ENCODE results near the gene LHX6. TPM values are rescaled to one million over a fixed set of nuclear protein-coding genes. Genes with fewer than 3 reads are reported as not detected.
A peak's percentile ranks its signal among the peaks of the same experiment; 100 is the strongest.

The LHX6 gene
- not detected for polyA plus RNA-seq (ENCODE audit: low read depth in 6 of 6)

GRCh38 chr9:122228568-122229484 lies at the start of gene LHX6:
TSS of gene LHX6 (minus strand) at chr9:122228957. CDS start at chr9:122228740, 217 bp downstream.
- DNase-seq (no peak), ATAC-seq (ENCODE audit: low read depth in 2 of 2) (peak; percentile 35 to 43)
- H3K4me3 Mint-ChIP-seq: peak within 1 kb of the TSS; percentile 63 to 89 (median 79)
- H3K27ac Mint-ChIP-seq: peak within 1 kb of the TSS in 1 of 6 donors; percentile 74
- peaks cover 0 to 16% (median 3%) of the 10 kb centered on the region in 3 donors for H3K4me1 Mint-ChIP-seq
- H3K36me3 Mint-ChIP-seq: no peaks in the 10 kb centered on the region
- peaks cover 37 to 42% (median 42%) of the 10 kb centered on the region in 3 donors for H3K27me3 Mint-ChIP-seq
- peaks cover 0 to 2% (median 0%) of the 10 kb centered on the region in 7 donors for H3K9me3 Mint-ChIP-seq

DNA sequence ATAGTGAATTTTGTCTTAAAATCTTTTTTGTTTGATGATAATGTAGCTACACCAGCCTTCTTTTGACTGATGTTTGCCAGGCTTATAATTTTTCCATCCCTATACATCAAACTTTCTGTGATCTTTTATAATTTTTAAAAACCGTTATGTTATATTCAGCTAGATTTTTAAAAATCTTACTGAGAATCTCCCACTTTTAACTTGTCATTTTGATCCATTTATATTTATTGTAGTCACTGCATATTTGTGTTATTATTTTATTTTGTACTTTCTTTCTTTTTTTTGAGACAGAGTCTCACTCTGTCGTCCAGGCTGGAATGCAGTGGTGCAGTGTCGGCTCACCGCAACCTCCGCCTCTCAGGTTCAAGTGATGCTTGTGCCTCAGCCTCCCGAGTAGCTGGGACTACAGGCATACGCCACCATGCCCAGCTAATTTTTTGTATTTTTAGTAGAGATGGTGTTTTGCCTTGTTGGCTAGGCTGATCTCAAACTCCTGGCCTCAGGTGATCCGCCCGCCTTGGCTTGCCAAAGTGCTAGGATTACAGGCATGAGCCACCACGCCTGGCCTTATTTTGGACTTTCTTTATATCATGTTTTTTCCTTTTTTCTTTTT lies 48.6 kb upstream of the LHX6 start:
- no peaks in the 10 kb centered on the region for H3K27me3 Mint-ChIP-seq
- peaks cover 15 to 26% (median 21%) of the 10 kb centered on the region in 3 donors for H3K4me1 Mint-ChIP-seq
- H3K4me3 Mint-ChIP-seq: no peak overlapping the region
- H3K36me3 Mint-ChIP-seq: peaks cover 8 to 42% of the 10 kb centered on the region in 2 donors
- DNase-seq (no peak), ATAC-seq (ENCODE audit: low read depth in 2 of 2) (no peak)
- no peak overlapping the region for H3K27ac Mint-ChIP-seq
- peaks cover 0 to 19% (median 8%) of the 10 kb centered on the region in 7 donors for H3K9me3 Mint-ChIP-seq

- Mint-ChIP-seq H3K36me3 (peaks cover 0 to 39% of the 10 kb centered on the region in 2 donors), H3K27ac (no peak overlapping the region), H3K4me1 (peaks cover 17 to 28% (median 19%) of the 10 kb centered on the region in 3 donors), H3K9me3 (peaks cover 0 to 19% (median 8%) of the 10 kb centered on the region in 7 donors), H3K27me3 (no peaks in the 10 kb centered on the region), H3K4me3 (no peak overlapping the region)
- ATAC-seq (ENCODE audit: low read depth in 2 of 2): no peak
- no peak for DNase-seq
Measured at GRCh38 chr9:122276096-122276495, 47.3 kb upstream of the LHX6 start.

- Mint-ChIP-seq H3K9me3 (peaks cover 0 to 19% (median 8%) of the 10 kb centered on the region in 7 donors), H3K4me1 (peaks cover 11 to 28% (median 27%) of the 10 kb centered on the region in 3 donors), H3K36me3 (peaks cover 0 to 27% of the 10 kb centered on the region in 2 donors), H3K27ac (peak overlapping the region in 2 of 6 donors; percentile 25 to 45), H3K27me3 (no peaks in the 10 kb centered on the region), H3K4me3 (peak overlapping the region in 1 of 8 donors; percentile 66)
- no peak for ATAC-seq (ENCODE audit: low read depth in 2 of 2)
- no peak for DNase-seq
Measured at GRCh38 chr9:122274055-122274454, 45.3 kb upstream of the LHX6 start.

DNA sequence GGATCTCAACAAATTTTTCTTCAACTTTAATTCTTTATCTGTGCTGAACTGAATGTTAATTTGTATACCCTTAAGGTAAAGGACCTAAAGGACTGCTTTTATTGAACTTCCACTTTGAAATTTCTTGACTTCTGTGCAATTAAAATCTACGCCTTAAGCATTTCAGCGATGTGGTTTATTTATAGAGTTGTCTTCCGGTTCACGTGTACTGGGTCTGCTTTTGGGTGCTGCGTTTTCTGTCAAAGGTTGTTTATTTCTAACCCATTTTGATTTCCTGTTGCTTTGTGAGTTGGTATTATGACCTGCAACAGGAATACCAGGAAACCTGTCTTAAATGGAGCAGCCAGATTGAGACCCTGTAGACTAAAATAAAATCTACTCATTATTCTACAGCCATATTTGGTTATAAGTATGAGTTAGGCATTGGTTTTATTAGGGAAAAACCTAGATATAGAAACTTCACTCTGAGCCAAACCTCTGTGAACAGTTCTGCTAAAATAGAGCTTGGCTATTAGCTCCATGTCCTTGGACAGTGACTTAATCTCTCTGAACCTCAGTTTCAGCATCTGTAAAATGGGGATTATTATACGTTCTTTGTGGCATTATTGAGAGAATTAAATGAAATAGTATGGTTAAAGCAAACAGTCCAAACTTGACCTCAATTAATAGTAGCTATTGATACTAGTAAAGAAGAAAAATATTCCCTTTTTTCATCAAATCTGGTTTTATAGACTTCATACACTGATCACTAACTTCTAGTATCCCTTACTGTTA lies 39.5 kb upstream of the LHX6 start:
- Mint-ChIP-seq H3K4me1 (peaks cover 30 to 58% (median 55%) of the 10 kb centered on the region in 3 donors), H3K9me3 (no peaks in the 10 kb centered on the region), H3K36me3 (peaks cover 0 to 4% of the 10 kb centered on the region in 2 donors), H3K27ac (peak overlapping the region in 4 of 6 donors; percentile 4 to 59 (median 55)), H3K4me3 (peak overlapping the region in 4 of 8 donors; percentile 2 to 67 (median 12)), H3K27me3 (no peaks in the 10 kb centered on the region)
- DNase-seq (no peak), ATAC-seq (ENCODE audit: low read depth in 2 of 2) (no peak)

DNA sequence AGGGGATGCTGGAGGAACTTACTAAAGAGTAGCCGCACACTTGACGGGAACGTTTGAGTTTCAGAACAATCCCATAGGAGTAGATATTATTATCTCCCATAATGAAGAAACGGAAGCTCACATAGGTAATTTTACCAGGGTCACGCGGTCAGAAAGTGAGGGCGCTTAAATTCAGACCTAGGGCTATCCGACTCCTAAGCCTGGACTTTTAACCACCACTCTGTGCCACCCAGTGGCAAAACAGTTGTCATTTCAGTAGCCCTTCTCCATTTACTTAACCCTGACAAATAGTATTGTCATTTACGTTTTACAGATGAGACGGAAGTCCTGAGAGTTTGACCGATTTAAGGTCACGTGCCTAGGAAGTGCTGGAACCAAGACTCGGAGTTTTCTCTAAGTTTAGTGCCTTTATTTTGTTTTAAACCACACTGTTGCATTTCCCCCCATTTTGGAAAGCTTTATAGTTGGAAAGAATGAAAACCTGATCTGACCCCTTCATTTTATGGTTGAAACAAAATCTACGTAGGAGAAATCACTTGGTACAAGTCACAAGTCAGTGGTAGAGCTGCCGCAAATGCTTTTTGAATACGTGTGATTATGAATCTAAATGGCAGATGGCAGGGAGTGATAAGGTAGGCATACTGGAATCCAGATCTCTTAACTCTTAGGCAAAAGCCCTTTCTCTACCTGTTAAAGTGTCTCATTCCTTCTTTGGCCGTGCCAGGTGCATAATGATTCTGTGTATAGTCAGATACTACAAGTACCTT lies 36.6 kb upstream of the LHX6 start:
- Mint-ChIP-seq H3K4me1 (peaks cover 40 to 61% (median 50%) of the 10 kb centered on the region in 3 donors), H3K36me3 (no peaks in the 10 kb centered on the region), H3K4me3 (peak overlapping the region; percentile 93 to 100 (median 100)), H3K9me3 (no peaks in the 10 kb centered on the region), H3K27ac (peak overlapping the region; percentile 99 to 100 (median 100)), H3K27me3 (no peaks in the 10 kb centered on the region)
- peak; percentile 52 to 58 for ATAC-seq (ENCODE audit: low read depth in 2 of 2)
- DNase-seq: peak; percentile 64

DNA sequence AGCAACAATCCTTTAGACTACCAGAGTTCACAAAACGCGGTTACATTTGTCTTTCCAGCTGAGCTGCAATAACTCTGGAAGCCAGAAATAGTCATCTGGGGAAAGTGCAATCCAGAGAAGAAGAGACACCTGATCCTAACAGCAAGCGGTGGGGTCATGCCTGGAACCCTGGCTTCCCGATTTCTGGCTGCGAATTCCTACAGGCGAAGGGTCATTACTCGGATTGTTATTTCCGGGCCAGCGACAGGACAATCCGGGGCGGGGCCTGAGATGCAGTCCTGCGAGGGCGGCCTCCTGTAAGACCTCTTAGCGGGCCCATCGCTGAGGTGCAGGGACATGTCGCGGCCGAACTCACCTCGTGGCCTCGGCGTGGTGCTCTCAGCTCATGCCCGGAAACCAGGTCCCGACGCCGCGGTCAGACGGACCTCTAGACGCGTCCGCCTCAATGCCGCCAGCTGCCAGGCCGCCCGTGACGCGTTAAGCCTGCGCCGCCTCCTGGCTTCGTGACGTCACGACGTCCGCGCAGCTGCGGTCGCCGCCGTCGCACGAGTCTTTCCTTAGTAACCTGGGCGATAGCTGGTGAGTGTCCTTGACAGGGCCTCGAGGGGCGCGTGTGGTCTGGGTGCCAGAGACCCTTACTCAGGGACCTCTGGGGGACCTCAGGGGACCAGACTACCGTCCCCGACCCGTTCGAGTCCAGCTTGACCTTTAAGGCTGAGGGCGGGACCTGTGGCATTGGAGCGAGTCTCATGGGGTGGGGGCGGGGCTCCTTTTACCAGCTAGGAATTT lies 35.8 kb upstream of the LHX6 start, which contains the start of the genes MRRF and RBM18:
TSS of gene MRRF (plus strand) at position 523 of the 789 bp plus-strand sequence. CDS start 6,010 bp downstream, outside the sequence.
TSS of gene RBM18 (minus strand) at position 481 of the 789 bp plus-strand sequence. CDS start 3,348 bp downstream, outside the sequence.
- Mint-ChIP-seq H3K4me3 (peak within 1 kb of the TSS; percentile 93 to 100 (median 100)), H3K27ac (peak within 1 kb of the TSS; percentile 99 to 100 (median 100)), H3K4me1 (peaks cover 40 to 61% (median 49%) of the 10 kb centered on the region in 3 donors), H3K9me3 (no peaks in the 10 kb centered on the region), H3K36me3 (peaks cover 0 to under 1% of the 10 kb centered on the region in 2 donors), H3K27me3 (no peaks in the 10 kb centered on the region)
- ATAC-seq (ENCODE audit: low read depth in 2 of 2): peak; percentile 87 to 88
- DNase-seq: peak; percentile 94

GRCh38 chr9:122263699-122264349 lies 35.1 kb upstream of the LHX6 start:
- H3K4me3 Mint-ChIP-seq: peak overlapping the region; percentile 93 to 100 (median 100)
- H3K27ac Mint-ChIP-seq: peak overlapping the region; percentile 99 to 100 (median 100)
- H3K4me1 Mint-ChIP-seq: peaks cover 40 to 61% (median 49%) of the 10 kb centered on the region in 3 donors
- no peaks in the 10 kb centered on the region for H3K9me3 Mint-ChIP-seq
- no peaks in the 10 kb centered on the region for H3K27me3 Mint-ChIP-seq
- H3K36me3 Mint-ChIP-seq: peaks cover 0 to 8% of the 10 kb centered on the region in 2 donors
- ATAC-seq (ENCODE audit: low read depth in 2 of 2) (no peak), DNase-seq (peak; percentile 8)

DNA sequence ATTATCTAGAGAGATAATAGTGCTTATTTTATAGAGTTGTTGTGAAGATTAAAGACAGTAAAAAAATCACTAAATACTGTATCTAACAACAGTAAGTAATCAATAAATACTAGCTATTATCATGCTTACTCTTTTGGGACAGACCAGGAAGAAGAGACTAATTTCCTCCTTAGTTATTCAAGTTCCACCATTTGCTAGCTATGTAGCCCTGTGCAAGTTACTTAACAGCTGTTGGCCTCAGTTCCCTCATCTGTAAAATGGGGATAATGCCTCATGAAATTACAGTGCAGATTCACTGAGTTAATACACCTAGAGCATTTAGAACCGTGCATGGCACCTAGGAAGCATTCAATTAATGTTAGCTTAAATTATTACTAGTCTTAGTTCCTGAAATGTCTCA lies 33.3 kb upstream of the LHX6 start:
- no peak for DNase-seq
- H3K4me3 Mint-ChIP-seq: peak overlapping the region in 1 of 8 donors; percentile 96
- ATAC-seq (ENCODE audit: low read depth in 2 of 2): no peak
- no peaks in the 10 kb centered on the region for H3K27me3 Mint-ChIP-seq
- peak overlapping the region in 3 of 6 donors; percentile 30 to 100 (median 99) for H3K27ac Mint-ChIP-seq
- H3K4me1 Mint-ChIP-seq: peaks cover 40 to 51% (median 44%) of the 10 kb centered on the region in 3 donors
- peaks cover 0 to 13% of the 10 kb centered on the region in 2 donors for H3K36me3 Mint-ChIP-seq
- no peaks in the 10 kb centered on the region for H3K9me3 Mint-ChIP-seq

DNA sequence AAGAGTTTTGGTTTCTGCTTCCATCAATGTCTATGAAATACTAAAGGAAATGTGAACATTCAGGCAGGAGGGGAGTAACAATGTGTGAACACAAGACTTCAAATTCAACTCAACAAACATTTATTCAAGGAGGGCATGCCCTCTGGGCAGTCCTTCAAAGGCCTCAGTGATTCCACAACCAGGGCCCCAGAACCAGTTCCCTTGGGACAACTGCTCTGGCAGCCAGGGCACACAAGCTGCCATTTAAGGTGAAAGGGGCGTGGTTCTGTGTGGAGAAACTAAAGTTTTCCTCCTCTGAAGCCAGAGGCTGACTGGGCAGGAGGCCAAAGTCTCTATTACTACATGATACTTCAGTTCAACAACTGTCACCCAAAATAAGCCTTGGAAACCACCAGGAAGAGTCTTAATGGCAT lies 32.7 kb upstream of the LHX6 start:
- H3K27me3 Mint-ChIP-seq: no peaks in the 10 kb centered on the region
- no peak for DNase-seq
- peak overlapping the region in 1 of 8 donors; percentile 96 for H3K4me3 Mint-ChIP-seq
- peaks cover 40 to 48% (median 44%) of the 10 kb centered on the region in 3 donors for H3K4me1 Mint-ChIP-seq
- no peak for ATAC-seq (ENCODE audit: low read depth in 2 of 2)
- H3K9me3 Mint-ChIP-seq: no peaks in the 10 kb centered on the region
- peaks cover 0 to 13% of the 10 kb centered on the region in 2 donors for H3K36me3 Mint-ChIP-seq
- H3K27ac Mint-ChIP-seq: peak overlapping the region in 4 of 6 donors; percentile 17 to 99 (median 67)

GRCh38 chr9:122258886-122259415 lies 30.2 kb upstream of the LHX6 start:
- DNase-seq: no peak
- no peaks in the 10 kb centered on the region for H3K27me3 Mint-ChIP-seq
- H3K9me3 Mint-ChIP-seq: no peaks in the 10 kb centered on the region
- peaks cover 12 to 17% of the 10 kb centered on the region in 2 donors for H3K36me3 Mint-ChIP-seq
- H3K4me1 Mint-ChIP-seq: peaks cover 24 to 32% (median 25%) of the 10 kb centered on the region in 3 donors
- H3K27ac Mint-ChIP-seq: peak overlapping the region in 1 of 6 donors; percentile 21
- ATAC-seq (ENCODE audit: low read depth in 2 of 2): no peak
- no peak overlapping the region for H3K4me3 Mint-ChIP-seq

Data from naive B cell (primary cell).